ENCODE measurements around the gene NCR2. TPM values are rescaled to one million over a fixed set of nuclear protein-coding genes. Genes with fewer than 3 reads are reported as not detected.
"Not testable (repeated sequence)": the region's sequence is repeated elsewhere in the genome, so short reads cannot be mapped to it uniquely, and the experiment has no call there.

Gene NCR2
- not detected in 2 replicates for total RNA-seq (2014; rRNA removed; shearing (Covaris generic))

- no peak for DNase-seq (ENCODE audit: low spot score)
- in situ Hi-C loops (cut with HindIII; ENCODE audit: low sequenced_read_pairs), result no loop called here
Measured at GRCh38 chr6:41335296-41335695, at the start of gene NCR2. TSS of gene NCR2 (plus strand) at chr6:41335608. CDS start at chr6:41335877, 269 bp downstream.

GRCh38 chr6:41286544-41287346, 48.7 kb upstream of the NCR2 start, which contains the start of gene TREM1:
TSS of gene TREM1 (minus strand) at chr6:41286682. CDS start at chr6:41286655, 27 bp downstream.
- in situ Hi-C loops (cut with HindIII; ENCODE audit: low sequenced_read_pairs), result no loop called here
- DNase-seq (ENCODE audit: low spot score), result no peak

GRCh38 chr6:41288030-41288753, 47.2 kb upstream of the NCR2 start:
- DNase-seq (ENCODE audit: low spot score), result no peak
- in situ Hi-C loops (cut with HindIII; ENCODE audit: low sequenced_read_pairs), result no loop called here

- no peak for DNase-seq (ENCODE audit: low spot score)
- in situ Hi-C loops (cut with HindIII; ENCODE audit: low sequenced_read_pairs), result no loop called here
Measured at GRCh38 chr6:41288754-41289129, 46.7 kb upstream of the NCR2 start.

GRCh38 chr6:41289815-41290214, 45.6 kb upstream of the NCR2 start:
- no peak for DNase-seq (ENCODE audit: low spot score)
- in situ Hi-C loops (cut with HindIII; ENCODE audit: low sequenced_read_pairs), result no loop called here

- in situ Hi-C loops (cut with HindIII; ENCODE audit: low sequenced_read_pairs), result no loop called here
Measured at GRCh38 chr6:41291717-41292116, 43.7 kb upstream of the NCR2 start.

GRCh38 chr6:41294214-41294872, 41.1 kb upstream of the NCR2 start:
- no peak for DNase-seq (ENCODE audit: low spot score)
- in situ Hi-C loops (cut with HindIII; ENCODE audit: low sequenced_read_pairs), result no loop called here

More at GRCh38 chr6:41291717-41292116, 43.7 kb upstream of the NCR2 start:
- no peak for DNase-seq (ENCODE audit: low spot score)

- in situ Hi-C loops (cut with HindIII; ENCODE audit: low sequenced_read_pairs), result not testable (repeated sequence)
Measured at GRCh38 chr6:41297248-41297647, 38.2 kb upstream of the NCR2 start.

GRCh38 chr6:41298785-41299502, 36.5 kb upstream of the NCR2 start:
- in situ Hi-C loops (cut with HindIII; ENCODE audit: low sequenced_read_pairs), result no loop called here
- no peak for DNase-seq (ENCODE audit: low spot score)

More at GRCh38 chr6:41297248-41297647, 38.2 kb upstream of the NCR2 start:
- not testable (repeated sequence) for DNase-seq (ENCODE audit: low spot score)

- in situ Hi-C loops (cut with HindIII; ENCODE audit: low sequenced_read_pairs), result no loop called here
- no peak for DNase-seq (ENCODE audit: low spot score)
Measured at GRCh38 chr6:41302638-41303037, 32.8 kb upstream of the NCR2 start.

GRCh38 chr6:41306187-41306854, 29.1 kb upstream of the NCR2 start:
- peak; percentile 70 for DNase-seq (ENCODE audit: low spot score)
- in situ Hi-C loops (cut with HindIII; ENCODE audit: low sequenced_read_pairs), result no loop called here

GRCh38 chr6:41315203-41315602, 20.2 kb upstream of the NCR2 start:
- in situ Hi-C loops (cut with HindIII; ENCODE audit: low sequenced_read_pairs), result no loop called here
- DNase-seq (ENCODE audit: low spot score), result no peak

GRCh38 chr6:41315943-41316620, 19.3 kb upstream of the NCR2 start:
- no peak for DNase-seq (ENCODE audit: low spot score)
- in situ Hi-C loops (cut with HindIII; ENCODE audit: low sequenced_read_pairs), result no loop called here

- in situ Hi-C loops (cut with HindIII; ENCODE audit: low sequenced_read_pairs), result no loop called here
- no peak for DNase-seq (ENCODE audit: low spot score)
Measured at GRCh38 chr6:41318261-41318653, 17.2 kb upstream of the NCR2 start.

GRCh38 chr6:41318654-41319565, 16.5 kb upstream of the NCR2 start:
- DNase-seq (ENCODE audit: low spot score), result peak; percentile 66
- in situ Hi-C loops (cut with HindIII; ENCODE audit: low sequenced_read_pairs), result no loop called here

GRCh38 chr6:41321183-41321582, 14.2 kb upstream of the NCR2 start:
- in situ Hi-C loops (cut with HindIII; ENCODE audit: low sequenced_read_pairs), result no loop called here
- no peak for DNase-seq (ENCODE audit: low spot score)

GRCh38 chr6:41325446-41326066, 9.9 kb upstream of the NCR2 start:
- in situ Hi-C loops (cut with HindIII; ENCODE audit: low sequenced_read_pairs), result no loop called here
- DNase-seq (ENCODE audit: low spot score), result no peak
